ENCODE measurements around the gene HLA-E.
"Not testable (repeated sequence)": the region's sequence is repeated elsewhere in the genome, so short reads cannot be mapped to it uniquely, and the experiment has no call there.

The HLA-E gene

GRCh38 chr6:30508890-30509736, 19.8 kb downstream of the HLA-E start:
- FAIRE-seq = no peak

- no peak for FAIRE-seq
Measured at GRCh38 chr6:30510419-30511168, 21.3 kb downstream of the HLA-E start.

DNA sequence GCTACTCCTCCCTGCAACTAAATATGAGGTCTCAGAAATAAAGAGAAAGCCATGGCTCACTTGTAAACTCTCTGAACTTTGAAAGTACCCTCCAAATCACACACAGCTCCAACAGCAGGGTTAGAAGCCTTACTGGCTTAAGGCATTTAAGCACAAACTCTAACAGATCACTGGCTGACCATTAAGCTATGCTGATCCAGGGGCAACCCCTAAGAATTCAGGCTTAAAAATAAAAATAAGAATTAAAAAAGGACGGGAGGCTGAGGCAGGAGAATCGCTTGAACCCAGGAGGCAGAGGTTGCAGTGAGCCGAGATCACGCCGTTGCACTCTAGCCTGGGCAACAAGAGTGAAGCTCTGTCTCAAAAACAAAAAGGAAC, 21.8 kb downstream of the HLA-E start:
- no peak for FAIRE-seq

GRCh38 chr6:30513451-30513850, 24.1 kb downstream of the HLA-E start:
- FAIRE-seq = no peak

- FAIRE-seq = no peak
Measured at GRCh38 chr6:30515106-30515505, 25.8 kb downstream of the HLA-E start.

DNA sequence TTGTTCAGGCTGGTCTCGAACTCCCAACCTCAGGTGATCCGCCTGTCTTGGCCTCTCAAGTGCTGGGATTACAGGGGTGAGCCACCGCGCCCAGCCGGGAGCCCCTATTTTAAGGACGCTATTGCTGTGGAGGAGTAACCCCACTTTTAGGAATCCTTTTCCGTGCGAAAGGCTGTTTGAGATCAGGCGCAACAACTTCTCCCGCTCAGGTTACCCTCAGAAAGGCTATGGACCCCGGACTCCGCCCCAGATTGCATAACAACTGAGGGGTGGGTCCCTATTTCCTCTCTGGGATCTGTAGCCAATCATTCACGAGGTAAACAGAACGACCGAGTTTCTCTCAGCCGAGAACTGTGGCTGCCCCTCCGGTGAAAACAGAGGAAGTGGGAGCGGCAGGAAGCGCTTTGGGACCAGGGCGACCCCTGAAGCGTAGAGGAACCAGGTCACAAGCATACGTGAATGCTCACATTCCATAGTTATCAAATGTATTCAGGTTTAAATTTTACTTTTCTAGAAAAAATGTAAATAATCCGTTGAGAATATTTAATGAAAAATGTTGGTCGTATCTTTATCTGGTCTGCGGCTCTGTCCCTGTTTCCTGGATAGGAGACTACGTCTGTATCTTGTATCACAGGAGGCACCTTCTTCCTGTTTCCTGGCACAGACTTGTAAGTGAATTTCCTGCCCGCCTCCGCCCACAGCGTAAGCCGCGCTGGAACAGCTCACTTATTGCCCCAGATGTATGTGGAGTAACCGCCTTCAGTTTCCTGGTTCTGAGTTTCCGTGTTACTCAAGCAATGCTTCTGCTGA, 26.8 kb downstream of the HLA-E start:
- FAIRE-seq = no peak

DNA sequence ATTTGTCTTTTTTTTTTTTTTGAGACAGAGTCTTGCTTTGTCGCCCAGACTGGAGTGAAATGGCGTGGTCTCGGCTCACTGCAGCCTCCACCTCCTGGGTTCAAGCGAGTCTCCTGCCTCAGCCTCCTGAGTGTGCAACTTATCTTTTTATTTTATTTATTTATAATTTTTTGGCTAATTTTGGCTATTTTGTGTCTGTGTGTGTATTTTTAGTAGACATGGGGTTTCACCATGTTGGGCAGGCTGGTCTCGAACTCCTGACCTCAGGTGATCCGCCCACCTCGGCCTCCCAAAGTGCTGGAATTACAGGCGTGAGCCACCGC, 27.4 kb downstream of the HLA-E start:
- FAIRE-seq = not testable (repeated sequence)

GRCh38 chr6:30517767-30518504, 28.6 kb downstream of the HLA-E start:
- FAIRE-seq = not testable (repeated sequence)

DNA sequence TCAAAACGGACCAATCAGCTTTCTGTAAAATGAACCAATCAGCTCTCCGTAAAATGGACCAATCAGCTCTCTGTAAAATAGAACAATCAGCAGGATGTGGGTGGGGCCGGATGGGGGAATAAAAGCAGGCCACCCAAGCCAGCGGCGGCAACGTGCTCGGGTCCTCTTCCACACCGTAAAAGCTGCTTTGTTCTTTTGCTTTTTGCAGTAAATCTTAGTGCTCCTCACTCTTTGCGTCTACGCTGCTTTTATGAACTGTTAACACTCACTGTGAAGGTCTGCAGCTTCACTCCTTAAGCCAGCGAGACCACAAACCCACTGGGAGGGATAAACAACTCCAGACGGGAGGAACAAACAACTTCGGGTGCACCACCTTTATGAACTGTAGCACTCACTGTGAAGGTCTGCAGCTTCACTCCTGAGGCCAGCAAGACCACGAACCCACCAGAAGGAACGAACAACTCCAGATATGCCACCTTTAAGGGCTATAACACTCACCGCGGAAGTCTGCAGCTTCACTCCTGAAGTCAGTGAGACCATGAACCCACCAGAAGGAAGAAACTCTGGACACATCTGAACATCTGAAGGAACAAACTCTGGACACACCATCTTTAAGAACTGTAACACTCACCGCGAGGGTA, 29.3 kb downstream of the HLA-E start:
- not testable (repeated sequence) for FAIRE-seq

DNA sequence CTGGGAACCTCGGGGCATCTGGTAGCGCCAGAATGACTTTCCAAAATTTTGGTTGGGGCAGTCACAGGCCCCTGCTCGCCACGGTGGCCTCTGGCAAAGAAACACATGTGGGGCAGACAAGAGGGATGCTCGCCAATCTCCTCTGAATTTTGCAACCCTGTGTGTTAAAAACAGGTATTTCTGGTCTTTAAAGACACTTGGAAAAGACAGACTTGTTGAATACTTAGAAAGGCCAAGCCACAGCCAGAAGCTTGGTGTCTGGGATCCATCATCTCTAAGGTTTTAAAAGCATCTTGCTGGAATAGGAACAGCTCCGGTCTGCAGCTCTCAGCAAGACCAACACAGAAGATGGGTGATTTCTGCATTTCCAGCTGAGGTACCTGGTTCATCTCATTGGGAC, 31.2 kb downstream of the HLA-E start:
- no peak for FAIRE-seq

GRCh38 chr6:30521082-30521481, 31.8 kb downstream of the HLA-E start:
- not testable (repeated sequence) for FAIRE-seq

- not testable (repeated sequence) for FAIRE-seq
Measured at GRCh38 chr6:30521952-30522351, 32.6 kb downstream of the HLA-E start.

GRCh38 chr6:30526444-30526843, 37.1 kb downstream of the HLA-E start:
- FAIRE-seq = not testable (repeated sequence)

DNA sequence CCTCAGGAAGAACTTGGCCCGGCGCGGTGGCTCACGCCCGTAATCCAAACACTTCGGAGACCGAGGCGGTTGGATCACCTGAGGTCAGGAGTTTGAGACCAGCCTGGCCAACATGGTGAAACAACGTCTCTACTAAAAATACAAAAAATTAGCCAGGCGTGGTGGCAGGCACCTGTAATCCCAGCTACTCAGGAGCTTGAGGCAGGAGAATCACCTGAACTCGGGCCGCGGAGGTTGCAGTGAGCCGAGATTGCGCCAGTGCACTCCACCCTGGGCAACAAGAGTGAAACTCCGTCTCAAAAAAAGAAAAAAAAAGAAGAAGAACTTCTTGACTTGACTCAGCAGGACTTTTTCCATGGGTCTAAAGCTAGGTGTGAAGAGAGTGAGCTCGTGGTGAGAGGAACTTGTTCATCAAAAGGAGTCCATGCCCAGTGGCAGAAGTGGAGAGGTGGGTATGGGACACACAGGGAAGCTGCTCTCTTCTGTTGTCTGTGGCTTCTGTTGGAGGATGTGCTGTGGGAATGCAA, 40.1 kb downstream of the HLA-E start:
- not testable (repeated sequence) for FAIRE-seq

DNA sequence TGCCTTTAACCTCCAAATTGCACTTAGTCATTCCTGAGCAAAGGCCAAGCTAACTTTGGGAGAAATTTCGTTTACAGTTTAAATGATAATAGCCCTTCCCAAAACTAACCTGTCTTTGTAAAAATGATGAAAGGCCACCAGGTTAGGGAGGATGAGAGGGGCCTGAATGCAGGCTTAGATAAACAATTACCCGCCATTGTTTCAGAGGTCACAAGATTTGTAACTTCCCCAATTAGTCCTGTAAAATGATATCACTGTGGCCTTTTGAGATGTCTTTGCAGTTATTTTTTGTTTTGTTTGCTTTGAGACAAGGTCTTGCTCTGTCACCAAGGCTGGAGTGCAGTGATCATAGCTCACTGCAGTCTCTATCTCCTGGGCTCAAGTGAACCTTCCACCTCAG, 40.7 kb downstream of the HLA-E start:
- no peak for FAIRE-seq

- FAIRE-seq = no peak
Measured at GRCh38 chr6:30533460-30534294, 44.4 kb downstream of the HLA-E start.

DNA sequence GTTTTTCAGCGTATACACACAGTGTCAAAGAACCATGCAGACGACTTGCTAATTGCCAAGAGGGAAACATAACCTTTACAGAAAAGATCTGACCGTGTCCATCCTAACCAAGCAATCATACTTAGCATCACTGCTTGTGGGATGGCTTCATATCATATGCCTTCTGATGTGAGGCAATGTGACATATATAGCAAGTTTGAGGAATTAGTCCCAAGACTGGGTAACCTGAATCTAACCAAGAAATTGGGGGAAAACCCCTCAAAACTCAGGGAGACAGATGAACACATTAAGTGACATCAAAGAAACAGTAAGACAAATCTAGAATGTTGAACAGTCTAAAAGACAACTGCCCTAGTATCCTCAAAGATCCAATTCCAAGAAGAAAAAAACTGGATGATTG, 48.6 kb downstream of the HLA-E start:
- no peak for FAIRE-seq

DNA sequence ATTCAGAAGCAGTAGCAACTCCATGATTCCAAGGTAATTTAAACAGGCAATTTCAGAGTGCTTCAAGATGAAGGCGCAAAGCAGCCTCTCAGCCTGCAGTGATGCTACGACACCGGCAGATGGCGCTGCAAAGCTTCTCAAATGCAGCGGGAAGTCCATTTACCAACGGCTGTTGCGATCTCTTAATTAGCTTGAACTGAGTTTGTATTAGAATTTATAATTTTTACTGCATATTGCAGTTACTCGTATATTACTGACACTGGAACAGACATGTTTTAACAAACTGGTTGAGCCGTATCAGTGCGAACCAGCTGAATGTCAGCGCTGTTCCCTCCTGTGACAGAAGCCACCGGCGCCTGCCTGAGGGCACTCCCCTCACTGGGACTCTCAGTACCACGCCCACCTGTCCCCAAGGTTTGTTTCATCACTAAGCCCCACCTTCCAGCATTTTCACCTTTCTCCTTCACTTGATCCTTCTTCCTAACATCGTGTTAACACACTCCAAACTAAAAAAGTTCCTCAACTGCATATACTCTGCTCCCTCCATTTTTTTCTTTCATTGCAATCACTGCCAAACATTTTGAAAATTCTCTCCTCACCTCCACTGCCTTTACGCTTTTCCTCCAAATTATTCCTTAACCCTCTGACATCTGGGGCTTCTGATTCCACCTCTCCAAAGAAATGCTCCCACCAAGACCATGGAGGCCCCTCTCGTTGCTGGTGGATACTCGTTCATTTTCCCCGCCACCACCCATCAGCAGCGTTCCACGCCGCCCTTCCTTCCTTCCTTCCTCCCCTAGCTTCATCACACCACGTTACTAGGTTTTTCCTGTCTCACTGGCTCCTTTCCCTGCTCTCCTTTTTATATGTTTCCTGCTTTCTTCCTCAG, 52.5 kb downstream of the HLA-E start:
- peak; percentile 81 for FAIRE-seq

DNA sequence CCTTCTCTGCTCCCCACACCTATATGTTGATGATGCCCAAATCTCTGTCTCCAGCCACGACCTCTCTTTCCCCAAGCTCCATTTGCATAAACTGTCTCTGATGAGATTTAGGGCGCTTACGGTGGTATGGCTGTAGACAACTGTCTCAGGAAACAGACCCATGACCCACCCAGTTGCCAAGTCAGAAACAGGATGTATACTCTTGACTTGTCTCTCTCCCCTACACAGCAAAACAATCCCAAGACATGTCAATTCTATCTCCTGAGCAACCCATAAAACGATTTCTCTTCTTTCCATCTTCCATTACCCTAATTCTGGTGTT, 53.1 kb downstream of the HLA-E start:
- no peak for FAIRE-seq

- FAIRE-seq = no peak
Measured at GRCh38 chr6:30542915-30543314, 53.6 kb downstream of the HLA-E start.

Data from TTC549 (cell line).